SK-N-SH treated with all-trans-retinoic acid at 6 μM for 48 hours (cell line): ENCODE results near the gene FGF19.

Source experiments
- ATAC-seq: fragments of 200-7000 bp; cut with Tn5 transposase; 3 replicates; pipeline ENCODE4 v1.9.1; 2020; ENCODE audit warnings: mild to moderate bottlenecking, moderate library complexity
- ARNTL ChIP-seq: fragments of 450-650 bp; formaldehyde crosslinking; IDR thresholded peaks from 2 replicates; pipeline ENCODE4 v1.5.0; 2020; ENCODE audit warnings: low read depth, mild to moderate bottlenecking, moderate library complexity, borderline replicate concordance
- BACH2 ChIP-seq: fragments of 250-450 bp; sonication (Bioruptor Pico); IDR thresholded peaks from 2 replicates; pipeline ENCODE4 v1.9.0; 2021; ENCODE audit warnings: mild to moderate bottlenecking, borderline replicate concordance
- CREB5 ChIP-seq: fragments of 250-450 bp; sonication (Bioruptor Pico); IDR thresholded peaks from 2 replicates; pipeline ENCODE4 v1.5.1; 2020; ENCODE audit warnings: low read depth, mild to moderate bottlenecking, moderate library complexity
- CSDC2 ChIP-seq: fragments of 250-450 bp; sonication (Bioruptor Pico); IDR thresholded peaks from 2 replicates; pipeline ENCODE4 v1.5.0; 2020; ENCODE audit warnings: mild to moderate bottlenecking, moderate library complexity
- ESRRG ChIP-seq: fragments of 250-450 bp; sonication (Bioruptor Pico); IDR thresholded peaks from 2 replicates; pipeline ENCODE4 v1.6.1; 2021; ENCODE audit warnings: mild to moderate bottlenecking
- ISL1 ChIP-seq: fragments of 250-450 bp; sonication (Bioruptor Pico); IDR thresholded peaks from 2 replicates; pipeline ENCODE4 v2.1.2; 2022; ENCODE audit warnings: mild to moderate bottlenecking, moderate library complexity
- OSR1 ChIP-seq: fragments of 250-450 bp; sonication (Bioruptor Pico); IDR thresholded peaks from 2 replicates; pipeline ENCODE4 v1.8.0; 2022; ENCODE audit warnings: moderate library complexity, mild to moderate bottlenecking, inconsistent platforms
- PATZ1 ChIP-seq: fragments of 250-450 bp; sonication (Bioruptor Pico); IDR thresholded peaks from 2 replicates; pipeline ENCODE4 v1.8.0; 2020; ENCODE audit warnings: mild to moderate bottlenecking, moderate library complexity, borderline replicate concordance
- POU6F1 ChIP-seq: fragments of 250-450 bp; sonication (Bioruptor Pico); IDR thresholded peaks from 2 replicates; pipeline ENCODE4 v1.8.0; 2021; ENCODE audit warnings: low read depth, mild to moderate bottlenecking, moderate library complexity, borderline replicate concordance
- PPARA ChIP-seq: fragments of 250-450 bp; sonication (Bioruptor Pico); IDR thresholded peaks from 2 replicates; pipeline ENCODE4 v1.5.0; 2020; ENCODE audit warnings: mild to moderate bottlenecking, borderline replicate concordance
- RARB ChIP-seq: fragments of 250-450 bp; sonication (Bioruptor Pico); IDR thresholded peaks from 2 replicates; pipeline ENCODE4 v1.8.0; 2021; ENCODE audit warnings: mild to moderate bottlenecking, moderate library complexity
- SNAI2 ChIP-seq: fragments of 250-450 bp; sonication (Bioruptor Pico); IDR thresholded peaks from 2 replicates; pipeline ENCODE4 v1.5.0; 2020; ENCODE audit warnings: mild to moderate bottlenecking, moderate library complexity
- TCF4 ChIP-seq: fragments of 250-450 bp; sonication (Bioruptor Pico); IDR thresholded peaks from 2 replicates; pipeline ENCODE4 v1.8.0; 2021; ENCODE audit warnings: mild to moderate bottlenecking, moderate library complexity, borderline replicate concordance
- TOX ChIP-seq: fragments of 250-450 bp; sonication (Bioruptor Pico); IDR thresholded peaks from 2 replicates; pipeline ENCODE4 v1.8.0; 2021; ENCODE audit warnings: mild to moderate bottlenecking, moderate library complexity, borderline replicate concordance
- TSHZ2 ChIP-seq: fragments of 250-450 bp; sonication (Bioruptor Pico); IDR thresholded peaks from 2 replicates; pipeline ENCODE4 v1.5.0; 2020; ENCODE audit warnings: mild to moderate bottlenecking, moderate library complexity
- ZC3H10 ChIP-seq: fragments of 250-450 bp; sonication (Bioruptor Pico); IDR thresholded peaks from 2 replicates; pipeline ENCODE4 v1.5.1; 2021; ENCODE audit warnings: mild to moderate bottlenecking, moderate library complexity
- ZFP30 ChIP-seq: fragments of 450-650 bp; formaldehyde crosslinking; IDR thresholded peaks from 2 replicates; pipeline ENCODE4 v1.5.0; 2022; ENCODE audit warnings: mild to moderate bottlenecking, moderate library complexity
- ZNF70 ChIP-seq: fragments of 450-650 bp; formaldehyde crosslinking; IDR thresholded peaks from 2 replicates; pipeline ENCODE4 v1.5.0; 2020; ENCODE audit warnings: mild to moderate bottlenecking, moderate library complexity
- ZNF8 ChIP-seq: fragments of 450-650 bp; formaldehyde crosslinking; IDR thresholded peaks from 2 replicates; pipeline ENCODE4 v1.5.0; 2020; ENCODE audit warnings: mild to moderate bottlenecking, moderate library complexity

The FGF19 gene

GRCh38 chr11:69750875-69751597 is 47.2 kb upstream of the FGF19 start:
- no peak for TF ChIP-seq ARNTL (CRISPR knock-in tag)
- ATAC-seq, result no peak; the same call in 2 of the 3 replicates

- TF ChIP-seq RARB (CRISPR knock-in tag), result no peak
- no peak for TF ChIP-seq BACH2 (CRISPR knock-in tag)
- ATAC-seq, result no peak
Measured at GRCh38 chr11:69750108-69750850, 46.5 kb upstream of the FGF19 start.

- no peak for ATAC-seq
- no peak for TF ChIP-seq PATZ1 (CRISPR knock-in tag)
- no peak for TF ChIP-seq PPARA (CRISPR knock-in tag)
- TF ChIP-seq ZC3H10 (CRISPR knock-in tag), result no peak
- no peak for TF ChIP-seq ESRRG (CRISPR knock-in tag)
- TF ChIP-seq ZNF8, result no peak
- TF ChIP-seq RARB (CRISPR knock-in tag), result no peak
- TF ChIP-seq TCF4, result no peak
- no peak for TF ChIP-seq ZNF70 (CRISPR knock-in tag)
- no peak for TF ChIP-seq BACH2 (CRISPR knock-in tag)
- TF ChIP-seq SNAI2 (CRISPR knock-in tag), result no peak
- TF ChIP-seq TSHZ2 (CRISPR knock-in tag), result no peak
- TF ChIP-seq CSDC2 (CRISPR knock-in tag), result no peak
- TF ChIP-seq POU6F1 (CRISPR knock-in tag), result no peak
- no peak for TF ChIP-seq CREB5 (CRISPR knock-in tag)
- TF ChIP-seq OSR1, result no peak
- no peak for TF ChIP-seq ISL1 (CRISPR knock-in tag)
Measured at GRCh38 chr11:69748637-69749036, 44.8 kb upstream of the FGF19 start.

GRCh38 chr11:69746752-69747742 is 43.2 kb upstream of the FGF19 start:
- no peak for TF ChIP-seq ZNF8
- no peak for TF ChIP-seq PATZ1 (CRISPR knock-in tag)
- TF ChIP-seq BACH2 (CRISPR knock-in tag), result no peak
- TF ChIP-seq ZFP30, result no peak
- TF ChIP-seq SNAI2 (CRISPR knock-in tag), result no peak
- no peak for TF ChIP-seq TOX (CRISPR knock-in tag)

More at GRCh38 chr11:69746752-69747742, 43.2 kb upstream of the FGF19 start:
- no peak for ATAC-seq
